HG03432 (cell line): Measurements from ENCODE around the gene IGF2BP2.

ENCODE experiments used
- ATAC-seq: cut with Tn5 transposase; IDR thresholded peaks from one replicate; pipeline ENCODE4 v1.9.1; 2021; ENCODE audit warnings: mild to moderate bottlenecking, moderate library complexity; ENCODE audit not compliant: unreplicated experiment

IGF2BP2 gene

GRCh38 chr3:185737740-185738680 is 86.8 kb downstream of the IGF2BP2 start:
- ATAC-seq, result no peak

- ATAC-seq, result no peak
Observed at GRCh38 chr3:185737020-185737419, 87.8 kb downstream of the IGF2BP2 start.

- ATAC-seq, result no peak
Observed at GRCh38 chr3:185734725-185735096, 90.1 kb downstream of the IGF2BP2 start.

GRCh38 chr3:185733980-185734724 is 90.7 kb downstream of the IGF2BP2 start:
- ATAC-seq, result no peak

GRCh38 chr3:185732782-185733181 is 92.1 kb downstream of the IGF2BP2 start:
- no peak for ATAC-seq

- no peak for ATAC-seq
Observed at GRCh38 chr3:185730550-185730949, 94.3 kb downstream of the IGF2BP2 start.

- ATAC-seq, result no peak
Observed at GRCh38 chr3:185729337-185730055, 95.3 kb downstream of the IGF2BP2 start.

- no peak for ATAC-seq
Observed at GRCh38 chr3:185728630-185729336, 96.1 kb downstream of the IGF2BP2 start.

- no peak for ATAC-seq
Observed at GRCh38 chr3:185727873-185728272, 97.0 kb downstream of the IGF2BP2 start.

GRCh38 chr3:185726254-185726967 is 98.4 kb downstream of the IGF2BP2 start:
- no peak for ATAC-seq

- no peak for ATAC-seq
Observed at GRCh38 chr3:185724761-185725160, 100.1 kb downstream of the IGF2BP2 start.

GRCh38 chr3:185724251-185724650 is 100.6 kb downstream of the IGF2BP2 start:
- ATAC-seq, result no peak

- ATAC-seq, result no peak
Observed at GRCh38 chr3:185722881-185723280, 102.0 kb downstream of the IGF2BP2 start.

GRCh38 chr3:185721970-185722369 is 102.9 kb downstream of the IGF2BP2 start:
- no peak for ATAC-seq

GRCh38 chr3:185720326-185720725 is 104.5 kb downstream of the IGF2BP2 start:
- no peak for ATAC-seq

- ATAC-seq, result no peak
Observed at GRCh38 chr3:185718736-185719593, 105.9 kb downstream of the IGF2BP2 start.

- no peak for ATAC-seq
Observed at GRCh38 chr3:185717627-185718402, 107.0 kb downstream of the IGF2BP2 start.

- ATAC-seq, result no peak
Observed at GRCh38 chr3:185717121-185717520, 107.7 kb downstream of the IGF2BP2 start.
